ENCODE measurements around the gene SLC39A1. TPM values are rescaled to one million over a fixed set of nuclear protein-coding genes. Genes with fewer than 3 reads are reported as not detected.

The SLC39A1 gene
- total and polyA plus RNA-seq, 2 of the 8 experiments (the other 6 are each of a cell fraction or from before 2014, with no cell fraction given): 238 to 337 TPM

- H3K79me1 ChIP-seq (ENCODE audit: low read depth, low read length): peaks cover 6% of the 10 kb centered on the region
- no peak for DNase-seq (ENCODE audit: low read depth in 1 of 2, low spot score in 2 of 2)
- no peak overlapping the region for H4K91ac ChIP-seq (replicated peaks; ENCODE audit: insufficient read length, low read length)
- 96% methylated on average over 3 of the region's 3 CpGs; no CpG with 5 or more reads in 1 of the 2 experiments for WGBS, 2 experiments (ENCODE audit: extremely low coverage in 1 of 2, insufficient coverage in 1 of 2, insufficient read length in 1 of 2, insufficient replicate concordance in 2 of 2, low coverage in 1 of 2, low lambda C conversion rate in 2 of 2, missing lambda C conversion rate in 1 of 2)
- H2BK120ac ChIP-seq (replicated peaks; ENCODE audit: low read depth, low read length): no peak overlapping the region
- H3K4ac ChIP-seq (replicated peaks; ENCODE audit: insufficient read length, low read depth, low read length): no peak overlapping the region
- CTCF ChIA-PET (ENCODE audit: partially characterized antibody): interaction anchor here (2.2 to 3.8 kb wide), 3 partner anchors 10 to 27 kb away, joined by 8 to 14 read pairs (median 8); partner anchors contain the start of genes DENND4B, RAB13 and SLC39A1
- no peak overlapping the region for H2BK5ac ChIP-seq (ENCODE audit: low read depth, low read length)
- no peaks in the 10 kb centered on the region for H4K20me1 ChIP-seq (replicated peaks in 1 of 2; ENCODE audit: control insufficient read depth in 1 of 2, insufficient read depth in 2 of 2, low read length in 2 of 2)
- POLR2A ChIA-PET (ENCODE audit: partially characterized antibody): interaction anchor here (1.6 to 15.5 kb wide), 6 partner anchors 7 to 180 kb away, joined by 3 to 276 read pairs (median 80); partner anchors contain the start of genes CREB3L4, CRTC2, DENND4B and RAB13
- H3K14ac ChIP-seq (ENCODE audit: insufficient read length): no peak overlapping the region
- H3K56ac ChIP-seq (replicated peaks; ENCODE audit: insufficient read length, low read depth, low read length): no peak overlapping the region
- H2AFZ ChIP-seq (ENCODE audit: low read length): no peak overlapping the region
- no peak overlapping the region for H3K4me3 ChIP-seq (ENCODE audit: extremely low read depth in 1 of 4, insufficient read depth in 2 of 4, low read depth in 3 of 4, low read length in 4 of 4)
- H4K5ac ChIP-seq (ENCODE audit: insufficient read length, low read depth, low read length): no peak overlapping the region
- no peak overlapping the region for H2AK5ac ChIP-seq (ENCODE audit: low read depth, low read length)
- H3K23ac ChIP-seq (ENCODE audit: insufficient read length): no peak overlapping the region
- peaks cover 0 to 8% (median 3%) of the 10 kb centered on the region in 4 experiments; a peak in 4 of 7 replicates for H3K4me1 ChIP-seq (replicated peaks in 1 of 4; ENCODE audit: control insufficient read depth in 3 of 4, insufficient read depth in 4 of 4, low read length in 3 of 4)
- no peak overlapping the region for H3K4me2 ChIP-seq (ENCODE audit: insufficient read depth in 1 of 2, low read depth in 2 of 2, low read length in 2 of 2)
- H2BK20ac ChIP-seq (ENCODE audit: low read length): no peak overlapping the region
- H2BK12ac ChIP-seq (ENCODE audit: low read depth, low read length): no peak overlapping the region
- H3K36me3 ChIP-seq (ENCODE audit: control insufficient read depth in 2 of 4, insufficient read depth in 4 of 4, low read length in 3 of 4): peaks cover 11 to 36% (median 18%) of the 10 kb centered on the region in 4 experiments; a peak in 7 of 8 replicates
- no peaks in the 10 kb centered on the region for H3K27me3 ChIP-seq (replicated peaks in 1 of 4; ENCODE audit: control insufficient read depth in 3 of 4, extremely low read depth in 1 of 4, insufficient read depth in 3 of 4, low read length in 3 of 4)
- TF ChIP-seq CREB1 (IDR thresholded peaks at IDR 0.05): no peak
- H3K9me3 ChIP-seq (ENCODE audit: insufficient read depth in 2 of 2, low read depth in 1 of 2, low read length in 1 of 2): no peaks in the 10 kb centered on the region
- no peak overlapping the region for H4K8ac ChIP-seq (ENCODE audit: extremely low read depth, insufficient read depth, low read length)
- no peak for FAIRE-seq
- peaks cover 0 to 27% of the 10 kb centered on the region in 2 experiments; a peak in 2 of 4 replicates for H3K79me2 ChIP-seq (ENCODE audit: control insufficient read depth in 1 of 2, insufficient read depth in 2 of 2, low read length in 2 of 2)
- H3K27ac ChIP-seq (ENCODE audit: low read depth, low read length): no peak overlapping the region
- no peak overlapping the region for H2BK15ac ChIP-seq (ENCODE audit: low read length)
- no peak overlapping the region for H3K9ac ChIP-seq (replicated peaks in 1 of 4; ENCODE audit: extremely low read depth in 1 of 4, low read depth in 3 of 4, low read length in 3 of 4)
- H3K23me2 ChIP-seq (ENCODE audit: low read depth, low read length): peaks cover 16% of the 10 kb centered on the region
- no peak overlapping the region for H3K18ac ChIP-seq (ENCODE audit: extremely low read depth, low read length)
These were observed 9.7 kb upstream of the SLC39A1 start for GRCh38 chr1:153973071-153973470.
